Heart right ventricle (tissue), 16 donors: Measurements from ENCODE around the gene AGRN. TPM values are rescaled to one million over a fixed set of nuclear protein-coding genes. Genes with fewer than 3 reads are reported as not detected.
"Not testable (repeated sequence)": the region's sequence is repeated elsewhere in the genome, so short reads cannot be mapped to it uniquely, and the experiment has no call there.

Source experiments
- ATAC-seq, 8 donors: fragments of 200-7000 bp; cut with Tn5 transposase; one replicate each; pipeline ENCODE4 v1.9.1; 2020; ENCODE audit warnings: mild to moderate bottlenecking in 8 of 8, moderate library complexity in 8 of 8, moderate number of reproducible peaks in 1 of 8
- DNase-seq, 2 donors: peaks; one replicate each; pipeline ENCODE4 v3.0.0-alpha.2; 2020
- H3K27ac ChIP-seq, 10 donors: fragments of 200-600 bp; sonication (generic) in 2 of 10; one replicate each; pipeline versions ENCODE4 v1.5.0 to v1.8.0; 2020 to 2022; ENCODE audit warnings: mild to moderate bottlenecking in 3 of 10
- H3K27me3 ChIP-seq, 7 donors: fragments of 200-600 bp; one replicate each; pipeline ENCODE4 v1.8.0; 2021 to 2022; ENCODE audit warnings: mild to moderate bottlenecking in 2 of 7
- H3K36me3 ChIP-seq, 9 donors: fragments of 200-600 bp; sonication (generic) in 1 of 9; one replicate each; pipeline versions ENCODE4 v1.5.0 to v1.8.0; 2020 to 2022; ENCODE audit warnings: mild to moderate bottlenecking in 2 of 9
- H3K4me1 ChIP-seq, 9 donors: fragments of 200-600 bp; sonication (generic) in 1 of 9; one replicate each; pipeline versions ENCODE4 v1.5.0 to v1.8.0; 2020 to 2022; ENCODE audit warnings: mild to moderate bottlenecking in 4 of 9
- H3K4me3 ChIP-seq, 10 donors: fragments of 200-600 bp; sonication (generic) in 2 of 10; one replicate each; pipeline versions ENCODE4 v1.5.0 to v1.8.0; 2020 to 2022; ENCODE audit warnings: mild to moderate bottlenecking in 7 of 10, moderate library complexity in 2 of 10
- H3K9me3 ChIP-seq, 11 donors: fragments of 200-600 bp in 10 of 11; sonication (generic) in 2 of 11; one replicate each; pipeline versions ENCODE4 v1.5.0 to v1.8.0; 2013 to 2022; ENCODE audit warnings: mild to moderate bottlenecking in 2 of 11, control low read depth in 1 of 11, moderate library complexity in 1 of 11
- CTCF ChIP-seq, 9 donors: fragments of 200-600 bp; sonication (generic) in 2 of 9; IDR thresholded peaks; one replicate each; pipeline versions ENCODE4 v1.5.0 to v1.8.0; 2021 to 2022; ENCODE audit warnings: antibody characterized with exemption in 9 of 9, mild to moderate bottlenecking in 5 of 9, moderate library complexity in 1 of 9
- WGBS, 2 donors: extraction: QIAGEN DNeasy Blood & Tissue Kit; methylation state at CpG; one replicate each; pipeline ENCODE4 v1.1.7; 2013; ENCODE audit warnings: inconsistent platforms in 1 of 2; 5-methylcytosine and 5-hydroxymethylcytosine counted together
- intact Hi-C, 10 donors: fragments of 100-400 bp; cut with DNase I; formaldehyde crosslinking; loops; one replicate each; pipeline versions ENCODE4 v1.11.1 to v1.14.2; 2022
- polyA plus RNA-seq, 2 donors: library from polyadenylated mRNA; stranded (reverse); fragments of 200-250 nt; gene quantifications; one replicate each; pipeline ENCODE4 v1.2.3, GENCODE V29; 2013
- total RNA-seq, 10 donors: library from RNA; stranded (reverse); fragmentation: NEBNext Ultra II Directional in 3 of 10; extraction: Animal tissue kit (Norgen Biotek cat#: 25700) in 3 of 10; gene quantifications; one replicate each; pipeline versions ENCODE4 v1.2.1 to v1.2.4, GENCODE V29; 2021 to 2023
- donor health status: Arrhythmogenic right ventricular cardiomyopathy.
- donor health status: ischemic (EF 13 %, LVEDD 7.1; RV severe dilation, severe dysfunction).
- donor health status: healthy with polysubstance abuse.
- donor health status: DM: no; HTN: yes; CAD: no.
- donor health status: DM: no; HTN: no; CAD: no.
- donor health status: ischemic (EF 25% LVEDD 6.9; RV normal size, moderate dysfunction).
- donor health status: ischemic (EF 25% LVEDD 5.7; RV mildly dilated, moderate dysfunction).
- donor health status: healthy.
- donor health status: DM: yes; HTN: yes; CAD: no.
- donor health status: Ischemic cardiomyopathy.
- donor health status: ischemic (EF 35%, LVEDD 5.7; RV mildly dilated, moderate dysfunction).
- donor health status: nonischemic (EF 11% LVEDD 7.7; RV severe dilation, severe dysfunction).
- donor health status: DM: yes; HTN: yes; CAD: no.
- donor health status: PGD.
- donor health status: ischemic (EF 29% LVEDD 5.4; RV normal size, mild dysfunction).
- donor health status: nonischemic (EF 23%, LVEDD 6.1; RV moderate dilation, normal function).

AGRN gene
- total and polyA plus RNA-seq, 12 donors, result 11.5 to 33.9 (median 18.3) TPM

GRCh38 chr1:974687-975328 is 45.1 kb upstream of the AGRN start:
- Histone ChIP-seq H3K27me3 (peaks cover 14 to 67% (median 58%) of the 10 kb centered on the region in 7 donors), H3K4me1 (peaks cover 0 to 49% (median 7%) of the 10 kb centered on the region in 9 donors), H3K36me3 (peaks cover 0 to 4% (median 0%) of the 10 kb centered on the region in 9 donors), H3K4me3 (no peak overlapping the region), H3K9me3 (no peaks in the 10 kb centered on the region), H3K27ac (peak overlapping the region in 1 of 10 donors; percentile 26)
- TF ChIP-seq CTCF (IDR thresholded peaks at IDR 0.05), result no peak
- intact Hi-C loops, result no loop called here
- ATAC-seq (no peak), DNase-seq (peak in 1 of 2 donors; percentile 23)
- 54 to 69% methylated on average over 17 of the region's 17 CpGs for WGBS, 2 donors

- WGBS, 2 donors, result 71 to 80% methylated on average over 9 of the region's 9 CpGs
- H3K27ac ChIP-seq, result peak overlapping the region in 1 of 10 donors; percentile 26
- no peak for ATAC-seq
- H3K9me3 ChIP-seq, result no peaks in the 10 kb centered on the region
- intact Hi-C loops, result no loop called here
- TF ChIP-seq CTCF (IDR thresholded peaks at IDR 0.05), result no peak
- no peak overlapping the region for H3K4me3 ChIP-seq
- peaks cover 0 to 4% (median 0%) of the 10 kb centered on the region in 9 donors for H3K36me3 ChIP-seq
- peaks cover 0 to 52% (median 7%) of the 10 kb centered on the region in 9 donors for H3K4me1 ChIP-seq
- peaks cover 13 to 63% (median 55%) of the 10 kb centered on the region in 7 donors for H3K27me3 ChIP-seq
- DNase-seq, result peak in 1 of 2 donors; percentile 29
Measured at GRCh38 chr1:975365-975764, 44.6 kb upstream of the AGRN start.

DNA sequence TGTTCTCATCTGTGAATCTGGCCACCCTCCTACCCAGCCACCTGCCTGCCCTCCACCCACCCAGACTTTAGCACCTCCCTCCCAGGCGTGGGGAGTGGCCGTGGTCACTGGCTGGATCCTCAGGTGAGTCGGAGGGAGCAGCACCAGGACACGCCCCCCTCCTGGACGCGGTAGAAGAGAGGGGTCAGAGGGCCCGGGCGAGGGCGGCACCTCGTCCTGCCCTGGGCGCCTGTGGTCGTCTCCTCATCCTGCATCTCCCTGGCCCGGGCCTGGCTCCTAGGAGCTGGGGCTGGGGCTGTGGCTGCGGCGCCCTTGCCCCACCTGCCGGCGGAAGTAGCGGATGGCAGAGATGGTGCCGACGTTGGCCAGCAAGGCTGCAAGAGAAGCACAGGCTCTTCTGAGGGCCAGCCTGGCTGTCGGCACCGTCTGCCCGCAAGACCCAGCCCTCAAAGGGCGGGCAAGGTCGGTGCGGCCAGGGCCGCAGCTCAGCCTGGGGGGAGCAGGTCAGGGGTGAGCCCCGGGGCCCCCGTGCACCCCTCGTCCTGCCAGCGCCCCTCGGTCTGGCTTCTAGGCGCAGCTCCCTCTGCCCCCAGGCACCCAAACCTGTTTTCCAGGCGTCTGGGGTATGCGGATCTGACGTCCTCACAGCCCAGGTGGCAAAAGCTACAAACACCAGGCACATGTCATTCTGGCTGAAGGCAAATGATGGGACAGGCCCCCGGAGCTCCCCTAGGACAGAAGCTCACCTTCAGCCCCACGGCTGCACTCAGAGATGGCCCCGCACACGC is 43.8 kb upstream of the AGRN start:
- Histone ChIP-seq H3K9me3 (no peaks in the 10 kb centered on the region), H3K27me3 (peaks cover 6 to 56% (median 48%) of the 10 kb centered on the region in 7 donors), H3K4me3 (peak overlapping the region in 7 of 10 donors; percentile 2 to 39 (median 32)), H3K27ac (peak overlapping the region in 5 of 10 donors; percentile 44 to 69 (median 63)), H3K36me3 (peaks cover 0 to 4% (median 0%) of the 10 kb centered on the region in 9 donors), H3K4me1 (peaks cover 0 to 55% (median 7%) of the 10 kb centered on the region in 9 donors)
- intact Hi-C loops, result no loop called here
- WGBS, 2 donors, result 7 to 10% methylated on average over 39 to 40 of the region's 40 CpGs
- peak in 3 of 8 donors; percentile 0 to 9 (median 0) for ATAC-seq
- peak in 1 of 2 donors; percentile 61 for DNase-seq
- TF ChIP-seq CTCF (IDR thresholded peaks at IDR 0.05), result peak in 8 of 9 donors; percentile 23 to 57 (median 40)

GRCh38 chr1:976791-977190 is 43.1 kb upstream of the AGRN start:
- 62 to 80% methylated on average over 9 to 16 of the region's 39 CpGs for WGBS, 2 donors
- H3K9me3 ChIP-seq, H3K4me3 ChIP-seq, intact Hi-C loops, ATAC-seq, H3K27ac ChIP-seq, H3K36me3 ChIP-seq: not testable (repeated sequence)
- H3K4me1 ChIP-seq, result peaks cover 0 to 60% (median 7%) of the 10 kb centered on the region in 9 donors
- peaks cover 0 to 51% (median 41%) of the 10 kb centered on the region in 7 donors for H3K27me3 ChIP-seq
- peak in 1 of 2 donors; percentile 30 for DNase-seq
